ENCODE results near the gene SGIP1. TPM values are rescaled to one million over a fixed set of nuclear protein-coding genes. Genes with fewer than 3 reads are reported as not detected.

Gene SGIP1
- polyA plus RNA-seq, 3 donors = not detected

DNA sequence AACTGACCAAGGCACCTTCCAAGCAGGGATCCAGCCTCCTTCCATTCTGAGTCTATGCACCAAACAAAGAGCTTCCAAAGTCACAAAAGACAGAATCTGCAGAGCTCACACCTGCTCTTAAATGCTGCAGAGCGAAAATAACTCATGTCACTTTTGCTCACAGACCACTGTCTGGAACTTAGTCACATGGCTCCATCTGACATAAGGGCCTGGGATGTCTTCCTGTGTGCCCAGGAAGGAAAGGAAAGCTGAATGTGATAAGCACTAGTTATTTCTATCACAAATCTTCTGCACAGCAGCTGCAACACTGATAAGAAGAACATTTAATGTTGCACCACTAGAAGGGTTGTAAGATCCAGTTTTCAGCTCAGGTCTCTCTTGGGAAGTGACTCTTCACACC is 39.5 kb upstream of the SGIP1 start:
- no CpG with 5 or more reads among the region's 1 CpG for WGBS (ENCODE audit: insufficient coverage)
- Histone ChIP-seq H4K20me1 (ENCODE audit: insufficient read depth, low read length) (no peaks in the 10 kb centered on the region), H3K36me3 (replicated peaks in 1 of 2; ENCODE audit: control insufficient read depth in 1 of 2, insufficient read depth in 2 of 2, low read length in 2 of 2) (no peaks in the 10 kb centered on the region), H2AFZ (ENCODE audit: insufficient read depth, low read depth, low read length, poor library complexity, severe bottlenecking) (no peak overlapping the region), H3K9me3 (replicated peaks in 1 of 2; ENCODE audit: control insufficient read depth in 1 of 2, insufficient read depth in 1 of 2, low read length in 2 of 2) (no peaks in the 10 kb centered on the region), H3K79me2 (ENCODE audit: insufficient read depth, low read length) (no peaks in the 10 kb centered on the region), H3K27me3 (ENCODE audit: control insufficient read depth in 2 of 2, insufficient read depth in 2 of 2, low read length in 2 of 2) (no peaks in the 10 kb centered on the region), H3K4me3 (replicated peaks in 1 of 3; ENCODE audit: low read depth in 2 of 3, low read length in 3 of 3) (no peak overlapping the region), H3K4me1 (ENCODE audit: control insufficient read depth in 1 of 2, insufficient read depth in 2 of 2, low read length in 2 of 2) (peaks cover 6 to 14% of the 10 kb centered on the region in 2 donors), H3K27ac (ENCODE audit: low read depth in 1 of 2, low read length in 2 of 2) (no peak overlapping the region), H3K4me2 (replicated peaks; ENCODE audit: extremely low read depth, low read length, poor library complexity, severe bottlenecking) (no peak overlapping the region), H3K9ac (ENCODE audit: insufficient read depth, low read length, poor library complexity, severe bottlenecking) (no peak overlapping the region)
- no peaks in the 10 kb centered on the region for H3K36me3 Mint-ChIP-seq
- TF ChIP-seq, protein P1, sequence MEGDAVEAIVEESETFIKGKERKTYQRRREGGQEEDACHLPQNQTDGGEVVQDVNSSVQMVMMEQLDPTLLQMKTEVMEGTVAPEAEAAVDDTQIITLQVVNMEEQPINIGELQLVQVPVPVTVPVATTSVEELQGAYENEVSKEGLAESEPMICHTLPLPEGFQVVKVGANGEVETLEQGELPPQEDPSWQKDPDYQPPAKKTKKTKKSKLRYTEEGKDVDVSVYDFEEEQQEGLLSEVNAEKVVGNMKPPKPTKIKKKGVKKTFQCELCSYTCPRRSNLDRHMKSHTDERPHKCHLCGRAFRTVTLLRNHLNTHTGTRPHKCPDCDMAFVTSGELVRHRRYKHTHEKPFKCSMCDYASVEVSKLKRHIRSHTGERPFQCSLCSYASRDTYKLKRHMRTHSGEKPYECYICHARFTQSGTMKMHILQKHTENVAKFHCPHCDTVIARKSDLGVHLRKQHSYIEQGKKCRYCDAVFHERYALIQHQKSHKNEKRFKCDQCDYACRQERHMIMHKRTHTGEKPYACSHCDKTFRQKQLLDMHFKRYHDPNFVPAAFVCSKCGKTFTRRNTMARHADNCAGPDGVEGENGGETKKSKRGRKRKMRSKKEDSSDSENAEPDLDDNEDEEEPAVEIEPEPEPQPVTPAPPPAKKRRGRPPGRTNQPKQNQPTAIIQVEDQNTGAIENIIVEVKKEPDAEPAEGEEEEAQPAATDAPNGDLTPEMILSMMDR (IDR thresholded peaks at IDR 0.05) = no peak
- intact Hi-C loops (cut with micrococcal nuclease) = no loop called here
- no peaks in the 10 kb centered on the region for H3K9me3 Mint-ChIP-seq
- H3K4me1 Mint-ChIP-seq = peaks cover 12% of the 10 kb centered on the region
- H3K27me3 Mint-ChIP-seq (ENCODE audit: low read depth in 3 of 3) = peaks cover 0 to 1% (median 0%) of the 10 kb centered on the region in 3 donors
- H3K27ac Mint-ChIP-seq = no peak overlapping the region
- H3K4me3 Mint-ChIP-seq = no peak overlapping the region
- no peak for DNase-seq

DNA sequence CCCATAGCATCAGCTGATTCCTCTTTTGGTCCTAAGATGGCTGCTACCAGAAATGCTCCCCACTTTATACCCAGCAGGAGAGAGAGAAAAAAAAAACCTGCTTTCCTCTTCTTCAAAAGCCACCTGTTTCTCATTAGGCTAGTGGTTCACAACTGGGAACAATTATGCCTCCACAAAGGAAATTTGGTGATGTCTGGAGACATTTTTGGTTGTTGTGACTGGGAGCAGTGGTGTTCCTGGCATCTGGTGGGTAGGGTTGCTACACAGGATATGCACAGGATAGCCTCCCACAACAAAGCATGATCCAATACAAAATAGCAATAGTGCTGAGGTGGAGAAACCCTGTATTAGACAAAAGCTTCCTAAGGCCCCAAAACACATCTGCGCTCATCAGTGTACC is 38.5 kb upstream of the SGIP1 start:
- TF ChIP-seq, protein P1 (IDR thresholded peaks at IDR 0.05) = no peak
- Histone ChIP-seq H3K4me2 (replicated peaks; ENCODE audit: extremely low read depth, low read length, poor library complexity, severe bottlenecking) (no peak overlapping the region), H3K9me3 (replicated peaks in 1 of 2; ENCODE audit: control insufficient read depth in 1 of 2, insufficient read depth in 1 of 2, low read length in 2 of 2) (no peaks in the 10 kb centered on the region), H2AFZ (ENCODE audit: insufficient read depth, low read depth, low read length, poor library complexity, severe bottlenecking) (no peak overlapping the region), H3K79me2 (ENCODE audit: insufficient read depth, low read length) (no peaks in the 10 kb centered on the region), H3K27ac (ENCODE audit: low read depth in 1 of 2, low read length in 2 of 2) (no peak overlapping the region), H4K20me1 (ENCODE audit: insufficient read depth, low read length) (no peaks in the 10 kb centered on the region), H3K4me1 (ENCODE audit: control insufficient read depth in 1 of 2, insufficient read depth in 2 of 2, low read length in 2 of 2) (peaks cover 0 to 4% of the 10 kb centered on the region in 2 donors), H3K36me3 (replicated peaks in 1 of 2; ENCODE audit: control insufficient read depth in 1 of 2, insufficient read depth in 2 of 2, low read length in 2 of 2) (no peaks in the 10 kb centered on the region), H3K9ac (ENCODE audit: insufficient read depth, low read length, poor library complexity, severe bottlenecking) (no peak overlapping the region), H3K4me3 (replicated peaks in 1 of 3; ENCODE audit: low read depth in 2 of 3, low read length in 3 of 3) (no peak overlapping the region), H3K27me3 (ENCODE audit: control insufficient read depth in 2 of 2, insufficient read depth in 2 of 2, low read length in 2 of 2) (no peaks in the 10 kb centered on the region)
- H3K9me3 Mint-ChIP-seq = no peaks in the 10 kb centered on the region
- peaks cover 4% of the 10 kb centered on the region for H3K4me1 Mint-ChIP-seq
- H3K36me3 Mint-ChIP-seq = no peaks in the 10 kb centered on the region
- DNase-seq = no peak
- intact Hi-C loops (cut with micrococcal nuclease) = no loop called here
- WGBS (ENCODE audit: insufficient coverage) = no CpG with 5 or more reads among the region's 1 CpG
- H3K27ac Mint-ChIP-seq = no peak overlapping the region
- peaks cover 0 to 1% (median 0%) of the 10 kb centered on the region in 3 donors for H3K27me3 Mint-ChIP-seq (ENCODE audit: low read depth in 3 of 3)
- H3K4me3 Mint-ChIP-seq = no peak overlapping the region

Measured in CD14-positive monocyte (primary cell).